Nephron (organoid): ENCODE data around the gene DFFA.
"Not testable (repeated sequence)": the region's sequence is repeated elsewhere in the genome, so short reads cannot be mapped to it uniquely, and the experiment has no call there.

Experiments
- H3K27ac Mint-ChIP-seq, 3 experiments: 2 replicates each; pipeline ENCODE4 v1.8.0; 2020; ENCODE audit warnings: mixed read lengths in 3 of 3, mild to moderate bottlenecking in 2 of 3, moderate library complexity in 1 of 3
- H3K27me3 Mint-ChIP-seq: 2 replicates; pipeline ENCODE4 v1.8.0; 2021; ENCODE audit warnings: low read depth, mild to moderate bottlenecking, moderate library complexity, mixed read lengths
- H3K36me3 Mint-ChIP-seq: 2 replicates; pipeline ENCODE4 v1.8.0; 2020; ENCODE audit warnings: low read depth, mixed read lengths
- H3K4me1 Mint-ChIP-seq: 2 replicates; pipeline ENCODE4 v1.8.0; 2020; ENCODE audit warnings: mixed read lengths
- H3K4me3 Mint-ChIP-seq, 3 experiments: 2 replicates each; pipeline ENCODE4 v1.8.0; 2020; ENCODE audit warnings: mild to moderate bottlenecking in 3 of 3, mixed read lengths in 3 of 3, moderate library complexity in 2 of 3
- H3K9me3 Mint-ChIP-seq: 2 replicates; pipeline ENCODE4 v1.8.0; 2020; ENCODE audit warnings: mixed read lengths
- CTCF ChIP-seq, 3 experiments: fragments of 200-600 bp; sonication (generic); IDR thresholded peaks; one replicate each; pipeline ENCODE4 v1.5.0; 2021; ENCODE audit warnings: antibody characterized with exemption in 3 of 3; ENCODE audit not compliant: unreplicated experiment in 3 of 3

DFFA gene

GRCh38 chr1:10419351-10419750, 53.0 kb downstream of the DFFA start:
- Mint-ChIP-seq H3K9me3 (no peaks in the 10 kb centered on the region), H3K36me3 (peaks cover 70% of the 10 kb centered on the region), H3K27ac (no peak overlapping the region), H3K27me3 (no peaks in the 10 kb centered on the region), H3K4me1 (peaks cover 8% of the 10 kb centered on the region), H3K4me3 (no peak overlapping the region)
- no peak for TF ChIP-seq CTCF (IDR thresholded peaks at IDR 0.05; ENCODE audit: unreplicated experiment in 3 of 3)

GRCh38 chr1:10418741-10419140, 53.6 kb downstream of the DFFA start:
- H3K36me3 Mint-ChIP-seq, result peaks cover 72% of the 10 kb centered on the region
- H3K4me1 Mint-ChIP-seq, H3K4me3 Mint-ChIP-seq, H3K27me3 Mint-ChIP-seq, H3K9me3 Mint-ChIP-seq, H3K27ac Mint-ChIP-seq: not testable (repeated sequence)

DNA sequence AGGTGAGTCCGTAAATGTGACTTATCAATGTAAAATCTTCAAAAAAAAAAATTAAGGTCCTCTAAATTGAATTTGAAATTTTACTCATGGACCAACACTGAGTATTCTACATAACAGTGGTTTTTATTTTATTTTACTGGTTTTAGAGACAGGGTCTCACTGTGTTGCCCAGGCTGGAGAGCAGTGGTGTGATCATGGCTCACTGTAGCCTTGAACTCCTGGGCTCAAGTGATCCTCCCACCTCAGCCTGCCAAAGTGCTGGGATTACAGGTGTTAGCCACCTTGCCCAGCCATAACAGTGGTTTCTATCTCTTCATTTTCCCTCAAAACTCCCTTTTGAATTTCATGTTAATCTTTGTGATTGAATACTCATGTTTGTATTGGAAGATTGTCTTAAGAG, 56.4 kb downstream of the DFFA start:
- H3K27ac Mint-ChIP-seq, H3K27me3 Mint-ChIP-seq, H3K4me3 Mint-ChIP-seq, H3K9me3 Mint-ChIP-seq, H3K4me1 Mint-ChIP-seq: not testable (repeated sequence)
- peaks cover 85% of the 10 kb centered on the region for H3K36me3 Mint-ChIP-seq

DNA sequence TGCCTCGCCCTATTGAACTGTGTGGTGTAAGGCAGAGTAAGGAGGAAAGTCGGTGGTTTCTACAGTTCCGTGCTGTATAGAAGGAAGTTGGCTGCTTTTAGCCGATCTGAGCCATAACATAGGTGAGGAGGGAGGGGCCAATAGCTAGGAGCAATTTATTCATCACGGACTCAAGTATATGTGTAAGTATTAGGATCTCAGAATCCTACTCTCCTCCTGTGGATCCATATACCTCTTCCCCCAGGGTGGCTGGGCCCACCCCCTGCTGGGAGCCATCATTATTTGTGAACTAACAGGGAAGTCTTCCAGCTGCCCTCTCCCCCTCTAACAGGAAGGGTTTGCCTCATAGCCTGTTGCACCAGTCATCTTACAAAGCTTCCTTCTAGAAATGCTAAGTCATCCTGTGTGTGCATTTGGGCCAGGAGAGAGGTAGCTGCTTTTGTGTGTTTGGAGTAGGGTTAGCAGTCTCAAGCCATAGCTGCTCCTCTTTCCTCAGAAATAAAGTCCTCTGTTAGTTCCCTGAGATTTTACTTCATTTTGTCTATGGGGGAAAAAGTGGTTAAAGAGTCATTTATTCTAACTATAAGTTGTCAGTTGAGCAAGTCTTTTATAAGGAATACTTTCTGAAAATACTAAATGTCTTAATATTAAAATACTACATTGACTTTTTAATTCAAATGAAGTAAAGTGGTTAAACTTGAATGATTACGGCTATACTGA, 57.0 kb downstream of the DFFA start:
- no peaks in the 10 kb centered on the region for H3K9me3 Mint-ChIP-seq
- H3K36me3 Mint-ChIP-seq, result peaks cover 87% of the 10 kb centered on the region
- H3K4me1 Mint-ChIP-seq, result no peaks in the 10 kb centered on the region
- no peak overlapping the region for H3K4me3 Mint-ChIP-seq
- H3K27me3 Mint-ChIP-seq, result no peaks in the 10 kb centered on the region
- no peak for TF ChIP-seq CTCF (IDR thresholded peaks at IDR 0.05; ENCODE audit: unreplicated experiment in 3 of 3)
- H3K27ac Mint-ChIP-seq, result peak overlapping the region in 1 of 3 experiments; percentile 24

- no peaks in the 10 kb centered on the region for H3K27me3 Mint-ChIP-seq
- H3K9me3 Mint-ChIP-seq, result no peaks in the 10 kb centered on the region
- TF ChIP-seq CTCF (IDR thresholded peaks at IDR 0.05; ENCODE audit: unreplicated experiment in 3 of 3), result no peak
- peaks cover 6% of the 10 kb centered on the region for H3K4me1 Mint-ChIP-seq
- no peak overlapping the region for H3K27ac Mint-ChIP-seq
- H3K4me3 Mint-ChIP-seq, result no peak overlapping the region
- H3K36me3 Mint-ChIP-seq, result peaks cover 81% of the 10 kb centered on the region
Observed at GRCh38 chr1:10407201-10407600, 65.1 kb downstream of the DFFA start.
